Stimulated activated CD8-positive, alpha-beta memory T cell treated with anti-CD3 and anti-CD28 coated beads, Interleukin-4, amount 100 ng/mL, for 24 hours (primary cell): Measurements from ENCODE around the gene PTGES3L.
"Not testable (repeated sequence)": the region's sequence is repeated elsewhere in the genome, so short reads cannot be mapped to it uniquely, and the experiment has no call there.

Source experiments
- DNase-seq: peaks from one replicate; pipeline ENCODE4 v3.0.0-alpha.2; 2020; ENCODE audit warnings: low read depth

The PTGES3L gene

GRCh38 chr17:42980274-42980765 is 440 bp upstream of the PTGES3L start, which contains the start of gene RUNDC1:
Gene RUNDC1 (plus strand): TSS chr17:42980565. CDS start chr17:42980577, 12 bp downstream.
- peak; percentile 90 for DNase-seq

GRCh38 chr17:42975701-42976100 is 4.2 kb downstream of the PTGES3L start:
- DNase-seq, result not testable (repeated sequence)

- DNase-seq, result no peak
Measured at GRCh38 chr17:42975265-42975664, 4.6 kb downstream of the PTGES3L start.

- DNase-seq, result not testable (repeated sequence)
Measured at GRCh38 chr17:42973323-42973722, 6.6 kb downstream of the PTGES3L start.

- DNase-seq, result no peak
Measured at GRCh38 chr17:42971589-42971988, 8.3 kb downstream of the PTGES3L start.

GRCh38 chr17:42969001-42969581 is 10.8 kb downstream of the PTGES3L start:
- DNase-seq, result no peak

- no peak for DNase-seq
Measured at GRCh38 chr17:42967925-42968324, 12.0 kb downstream of the PTGES3L start.

- peak; percentile 80 for DNase-seq
Measured at GRCh38 chr17:42964161-42964932, 15.5 kb downstream of the PTGES3L start, which contains the start of gene AARSD1. Gene AARSD1 (minus strand): TSS chr17:42964454. CDS start chr17:42964440, 14 bp downstream.

GRCh38 chr17:42953669-42954068 is 26.2 kb downstream of the PTGES3L start:
- no peak for DNase-seq

GRCh38 chr17:42950044-42950783 is 29.7 kb downstream of the PTGES3L start:
- DNase-seq, result no peak

GRCh38 chr17:42946812-42947211 is 33.1 kb downstream of the PTGES3L start:
- no peak for DNase-seq

- no peak for DNase-seq
Measured at GRCh38 chr17:42944211-42944610, 35.7 kb downstream of the PTGES3L start.

- DNase-seq, result no peak
Measured at GRCh38 chr17:42937712-42938596, 41.9 kb downstream of the PTGES3L start.

GRCh38 chr17:42929497-42929844 is 50.4 kb downstream of the PTGES3L start:
- DNase-seq, result no peak

- peak; percentile 15 for DNase-seq
Measured at GRCh38 chr17:42928714-42929496, 51.0 kb downstream of the PTGES3L start.

GRCh38 chr17:42924891-42925290 is 55.0 kb downstream of the PTGES3L start:
- no peak for DNase-seq

GRCh38 chr17:42923472-42923871 is 56.4 kb downstream of the PTGES3L start:
- not testable (repeated sequence) for DNase-seq

- no peak for DNase-seq
Measured at GRCh38 chr17:42922294-42922693, 57.6 kb downstream of the PTGES3L start.

- no peak for DNase-seq
Measured at GRCh38 chr17:42920922-42921321, 59.0 kb downstream of the PTGES3L start.

- DNase-seq, result no peak
Measured at GRCh38 chr17:42920106-42920900, 59.6 kb downstream of the PTGES3L start.
